K562 (cell line): ENCODE results near the gene SF3B4. TPM values are rescaled to one million over a fixed set of nuclear protein-coding genes. Genes with fewer than 3 reads are reported as not detected.

Experiments
- ATAC-seq: fragments of 200-7000 bp; cut with Tn5 transposase; 3 replicates; pipeline ENCODE4 v1.9.1; 2020; ENCODE audit warnings: moderate library complexity
- BruUV-seq: library from RNA; stranded (reverse); fragments of 400-500 nt; replicated peaks from 2 replicates; lab custom pipeline; 2021; lab: Mats Ljungman, UMichigan
- CTCF ChIA-PET: fragments of 300-600 bp; formaldehyde crosslinking; extraction: SDS; loops from one replicate; lab custom pipeline; 2021; ENCODE audit warnings: low intra/inter-chr PET ratio; lab: Yijun Ruan, JAX
- POLR2A ChIA-PET: fragments of 300-600, 350-650 bp; sonication (Branson Sonifier 250); formaldehyde crosslinking; extraction: SDS; loops from one replicate; lab custom pipeline; 2021; ENCODE audit warnings: antibody characterized with exemption, inconsistent platforms; lab: Yijun Ruan, JAX
- DNase-seq, 4 experiments: peaks; one replicate each; pipeline versions ENCODE4 v3.0.0 to v3.0.0-alpha.2; 2011 to 2018; ENCODE audit warnings: low spot score in 3 of 4, mixed read lengths in 3 of 4; ENCODE audit errors: extremely low read depth in 1 of 4
- FAIRE-seq: peaks from 2 replicates; lab custom pipeline; 2011; peaks lifted over from hg19 to GRCh38; lab: Jason Lieb, UNC
- H2AFZ ChIP-seq: 2 replicates; pipeline ENCODE4 v1.6.0; 2011; ENCODE audit warnings: low read depth, low read length, control low read depth, inconsistent platforms
- H3K27ac ChIP-seq: fragments of 200-600 bp; 3 replicates; pipeline ENCODE4 v1.8.0; 2011; ENCODE audit warnings: low read depth, mild to moderate bottlenecking, control low read depth, inconsistent platforms, low read length, moderate library complexity, mixed read lengths; ENCODE audit errors: extremely low read depth
- H3K27me3 ChIP-seq, 2 experiments: fragments of 300-600 bp in 1 of 2; 2 replicates in 1 of 2; 3 replicates in 1 of 2; pipeline versions ENCODE4 v1.6.0 to v1.8.0; 2011; ENCODE audit warnings: inconsistent platforms in 2 of 2, low read length in 2 of 2, mild to moderate bottlenecking in 1 of 2, mixed read lengths in 1 of 2, moderate library complexity in 1 of 2; ENCODE audit not compliant: control insufficient read depth in 2 of 2, insufficient read depth in 2 of 2
- H3K36me3 ChIP-seq: fragments of 300-600 bp; 3 replicates; pipeline ENCODE4 v1.8.0; 2011; ENCODE audit warnings: mild to moderate bottlenecking, low read length, inconsistent platforms; ENCODE audit not compliant: control insufficient read depth, insufficient read depth
- H3K4me1 ChIP-seq, 2 experiments: fragments of 200-600 bp in 1 of 2; replicated peaks in 1 of 2; 2 replicates in 1 of 2; 3 replicates in 1 of 2; pipeline versions ENCODE4 v1.5.1 to v1.8.0; 2011; ENCODE audit warnings: inconsistent platforms in 2 of 2, low read length in 2 of 2, mild to moderate bottlenecking in 1 of 2, mixed read lengths in 1 of 2, moderate library complexity in 1 of 2; ENCODE audit not compliant: control insufficient read depth in 2 of 2, insufficient read depth in 2 of 2
- H3K4me2 ChIP-seq: 2 replicates; pipeline ENCODE4 v1.6.1; 2011; ENCODE audit warnings: low read length, control low read depth, inconsistent platforms, mixed read lengths; ENCODE audit not compliant: insufficient read depth
- H3K4me3 ChIP-seq: fragments of 200-600 bp; sonication (generic), shearing (Covaris generic); 2 replicates; pipeline ENCODE4 v1.5.1; 2016; ENCODE audit warnings: control low read depth, inconsistent platforms
- H3K79me2 ChIP-seq: fragments of 200-600 bp; 3 replicates; pipeline ENCODE4 v1.8.0; 2011; ENCODE audit warnings: low read length, inconsistent platforms; ENCODE audit not compliant: control insufficient read depth, insufficient read depth
- H3K9ac ChIP-seq, 2 experiments: 2 replicates each; pipeline versions ENCODE4 v1.6.0 to v1.6.1; 2011; ENCODE audit warnings: low read depth in 2 of 2, low read length in 2 of 2, control low read depth in 1 of 2, inconsistent platforms in 1 of 2, mild to moderate bottlenecking in 1 of 2, mixed read lengths in 1 of 2; ENCODE audit not compliant: insufficient read depth in 1 of 2
- H3K9me1 ChIP-seq: one replicate; pipeline ENCODE4 v1.6.0; 2011; ENCODE audit warnings: inconsistent platforms, mild to moderate bottlenecking, low read length, moderate library complexity; ENCODE audit not compliant: control insufficient read depth, insufficient read depth
- H3K9me3 ChIP-seq: replicated peaks from 2 replicates; pipeline ENCODE4 v1.5.1; 2011; ENCODE audit warnings: low read depth, low read length, inconsistent platforms; ENCODE audit not compliant: control insufficient read depth, insufficient read depth
- H4K20me1 ChIP-seq: replicated peaks from 2 replicates; pipeline ENCODE4 v1.6.1; 2011; ENCODE audit warnings: low read length, inconsistent platforms, mixed read lengths; ENCODE audit not compliant: control insufficient read depth, insufficient read depth
- EP400 ChIP-seq: fragments of 450-650 bp; IDR thresholded peaks from 2 replicates; pipeline ENCODE4 v1.6.1; 2017; ENCODE audit warnings: antibody characterized with exemption, mild to moderate bottlenecking, moderate library complexity
- ETV1 ChIP-seq: fragments of 450-650 bp; conservative IDR thresholded peaks from 2 replicates; pipeline ENCODE4 v1.6.1; 2016; ENCODE audit warnings: missing genetic modification characterization, control low read depth, low read depth, missing compliant biosample characterization
- FIP1L1 ChIP-seq: fragments of 200-400 bp; formaldehyde crosslinking; IDR thresholded peaks from 2 replicates; pipeline ENCODE4 v1.6.1; 2018; ENCODE audit warnings: mild to moderate bottlenecking, low read depth, low read length; ENCODE audit not compliant: poor library complexity, severe bottlenecking
- GTF2A2 ChIP-seq: IDR thresholded peaks from 2 replicates; pipeline ENCODE4 v1.6.1; 2016; ENCODE audit warnings: mild to moderate bottlenecking, missing genetic modification characterization, missing compliant biosample characterization
- HDAC3 ChIP-seq: fragments of 450-650 bp; IDR thresholded peaks from 2 replicates; pipeline ENCODE4 v1.6.1; 2018; ENCODE audit warnings: borderline replicate concordance, mild to moderate bottlenecking, moderate library complexity; ENCODE audit not compliant: partially characterized antibody
- MCM5 ChIP-seq: fragments of 450-650 bp; IDR thresholded peaks from 2 replicates; pipeline ENCODE4 v1.6.1; 2016; ENCODE audit warnings: low read depth
- NBN ChIP-seq: fragments of 450-650 bp; IDR thresholded peaks from 2 replicates; pipeline ENCODE4 v1.6.1; 2016; ENCODE audit warnings: low read depth, mild to moderate bottlenecking
- NFXL1 ChIP-seq: fragments of 450-650 bp; formaldehyde crosslinking; IDR thresholded peaks from 2 replicates; pipeline ENCODE4 v1.4.0; 2021; ENCODE audit warnings: mild to moderate bottlenecking
- POU5F1 ChIP-seq: fragments of 150-350 bp; IDR thresholded peaks from 2 replicates; pipeline ENCODE4 v1.6.1; 2014; ENCODE audit warnings: borderline replicate concordance, low read length, low read depth, mild to moderate bottlenecking; ENCODE audit not compliant: partially characterized antibody
- RB1 ChIP-seq: fragments of 450-650 bp; IDR thresholded peaks from 2 replicates; pipeline ENCODE4 v1.6.1; 2017; ENCODE audit warnings: low read depth, mild to moderate bottlenecking
- RBM17 ChIP-seq: fragments of 200-400 bp; formaldehyde crosslinking; IDR thresholded peaks from 2 replicates; pipeline ENCODE4 v1.6.1; 2017; ENCODE audit warnings: low read depth, mild to moderate bottlenecking, low read length, borderline replicate concordance
- ZNF436 ChIP-seq: fragments of 250-450, 450-650 bp; sonication (Bioruptor Pico); formaldehyde crosslinking; IDR thresholded peaks from 2 replicates; pipeline ENCODE4 v1.7.0; 2020; ENCODE audit warnings: mild to moderate bottlenecking
- WGBS: fragments of 100-300 bp; shearing (Covaris generic); methylation state at CpG from one replicate; pipeline ENCODE4 v1.1.6; 2016; ENCODE audit warnings: low coverage, mixed read lengths; ENCODE audit not compliant: insufficient coverage; ENCODE audit errors: missing lambda C conversion rate; 5-methylcytosine and 5-hydroxymethylcytosine counted together
- in situ Hi-C: fragments of 300-500 bp; cut with MboI; formaldehyde crosslinking; loops from 4 replicates; pipeline ENCODE4 v1.15.0; 2018; ENCODE audit warnings: inconsistent platforms, mixed read lengths
- intact Hi-C: fragments of 100-400 bp; cut with micrococcal nuclease; formaldehyde crosslinking; loops from 2 replicates; pipeline ENCODE4 v1.14.2; 2022
- polyA plus RNA-seq, 8 experiments: library from polyadenylated mRNA; depleted of rRNA in 4 of 8; stranded (reverse) in 5 of 8; unstranded in 3 of 8; fragments of >200 nt; fragmentation: Nextera tagmentation in 2 of 8; fragmentation: Illumina TruSeq in 1 of 8; extraction: Ambion mirVana in 2 of 8; extraction: Trizol in 1 of 8; gene quantifications; 2 replicates each; pipeline versions ENCODE4 v1.2.1 to v1.2.3, GENCODE V29; 2011 to 2014; ENCODE audit warnings: inconsistent platforms in 1 of 8, missing spikeins in 1 of 8
- total RNA-seq, 7 experiments: library from RNA; depleted of rRNA in 6 of 7; stranded (reverse); fragments of >200 nt in 6 of 7; fragmentation: Illumina TruSeq in 2 of 7; extraction: Trizol in 2 of 7; gene quantifications; 2 replicates each; pipeline versions ENCODE4 v1.2.1 to v1.2.3, GENCODE V29; 2011 to 2021; ENCODE audit warnings: low replicate concordance in 1 of 7
- TF ChIP-seq, protein P1 (sequence below): fragments of 250-450 bp; sonication (Bioruptor Pico); IDR thresholded peaks from 2 replicates; pipeline ENCODE4 v1.4.0; 2020; ENCODE audit warnings: mild to moderate bottlenecking, moderate library complexity
- TF ChIP-seq, protein P2 (sequence below): fragments of 450-650 bp; IDR thresholded peaks from 2 replicates; pipeline ENCODE4 v1.6.1; 2017; ENCODE audit warnings: mild to moderate bottlenecking, moderate library complexity

The SF3B4 gene
- total and polyA plus RNA-seq, 9 of the 15 experiments (the other 6 are each of a cell fraction or from before 2014, with no cell fraction given) = 3.0 to 88.0 (median 26.1) TPM

DNA sequence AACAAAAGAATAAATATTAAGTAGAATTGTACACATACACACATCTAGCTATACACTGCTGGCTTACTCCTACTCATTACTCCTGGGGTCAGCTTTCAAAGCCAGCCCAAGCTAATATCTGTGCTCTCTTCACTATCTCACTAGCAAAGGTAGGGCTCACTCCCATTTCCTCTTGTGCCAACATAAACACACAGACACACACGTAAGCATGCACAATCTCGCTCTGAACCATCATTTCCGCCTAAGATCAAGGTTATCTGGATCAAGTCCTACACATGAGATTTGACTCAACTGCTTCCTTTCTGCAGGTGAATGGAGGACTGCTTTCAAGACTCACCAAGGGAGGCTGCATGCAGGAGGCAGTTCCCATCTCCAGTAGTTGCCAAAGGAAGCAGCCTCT is 37.8 kb upstream of the SF3B4 start:
- Histone ChIP-seq H3K27me3 (no peaks in the 10 kb centered on the region), H4K20me1 (no peaks in the 10 kb centered on the region), H3K79me2 (no peaks in the 10 kb centered on the region; the same call in 2 of the 3 replicates), H3K27ac (no peak overlapping the region), H3K4me1 (no peaks in the 10 kb centered on the region), H3K9me3 (no peaks in the 10 kb centered on the region), H3K4me3 (no peak overlapping the region), H3K9ac (no peak overlapping the region), H3K9me1 (no peaks in the 10 kb centered on the region), H2AFZ (no peak overlapping the region), H3K4me2 (no peak overlapping the region), H3K36me3 (peaks cover 79% of the 10 kb centered on the region)
- CTCF ChIA-PET = no interaction called here
- in situ Hi-C loops = loop anchor here (5.0 kb wide), 1 partner anchor 82 kb away; no protein-coding TSS in a partner anchor
- ATAC-seq = no peak
- WGBS = 93% methylated on average over 3 of the region's 3 CpGs
- intact Hi-C loops = no loop called here
- FAIRE-seq = no peak
- POLR2A ChIA-PET = no interaction called here
- no TSS peak for BruUV-seq
- TF ChIP-seq GTF2A2 = no peak
- TF ChIP-seq, protein P1, sequence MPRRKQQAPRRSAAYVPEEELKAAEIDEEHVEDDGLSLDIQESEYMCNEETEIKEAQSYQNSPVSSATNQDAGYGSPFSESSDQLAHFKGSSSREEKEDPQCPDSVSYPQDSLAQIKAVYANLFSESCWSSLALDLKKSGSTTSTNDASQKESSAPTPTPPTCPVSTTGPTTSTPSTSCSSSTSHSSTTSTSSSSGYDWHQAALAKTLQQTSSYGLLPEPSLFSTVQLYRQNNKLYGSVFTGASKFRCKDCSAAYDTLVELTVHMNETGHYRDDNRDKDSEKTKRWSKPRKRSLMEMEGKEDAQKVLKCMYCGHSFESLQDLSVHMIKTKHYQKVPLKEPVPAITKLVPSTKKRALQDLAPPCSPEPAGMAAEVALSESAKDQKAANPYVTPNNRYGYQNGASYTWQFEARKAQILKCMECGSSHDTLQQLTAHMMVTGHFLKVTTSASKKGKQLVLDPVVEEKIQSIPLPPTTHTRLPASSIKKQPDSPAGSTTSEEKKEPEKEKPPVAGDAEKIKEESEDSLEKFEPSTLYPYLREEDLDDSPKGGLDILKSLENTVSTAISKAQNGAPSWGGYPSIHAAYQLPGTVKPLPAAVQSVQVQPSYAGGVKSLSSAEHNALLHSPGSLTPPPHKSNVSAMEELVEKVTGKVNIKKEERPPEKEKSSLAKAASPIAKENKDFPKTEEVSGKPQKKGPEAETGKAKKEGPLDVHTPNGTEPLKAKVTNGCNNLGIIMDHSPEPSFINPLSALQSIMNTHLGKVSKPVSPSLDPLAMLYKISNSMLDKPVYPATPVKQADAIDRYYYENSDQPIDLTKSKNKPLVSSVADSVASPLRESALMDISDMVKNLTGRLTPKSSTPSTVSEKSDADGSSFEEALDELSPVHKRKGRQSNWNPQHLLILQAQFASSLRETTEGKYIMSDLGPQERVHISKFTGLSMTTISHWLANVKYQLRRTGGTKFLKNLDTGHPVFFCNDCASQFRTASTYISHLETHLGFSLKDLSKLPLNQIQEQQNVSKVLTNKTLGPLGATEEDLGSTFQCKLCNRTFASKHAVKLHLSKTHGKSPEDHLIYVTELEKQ = no peak
- TF ChIP-seq RB1 = no peak
- TF ChIP-seq MCM5 = no peak
- no peak for TF ChIP-seq ETV1
- TF ChIP-seq, protein P2, sequence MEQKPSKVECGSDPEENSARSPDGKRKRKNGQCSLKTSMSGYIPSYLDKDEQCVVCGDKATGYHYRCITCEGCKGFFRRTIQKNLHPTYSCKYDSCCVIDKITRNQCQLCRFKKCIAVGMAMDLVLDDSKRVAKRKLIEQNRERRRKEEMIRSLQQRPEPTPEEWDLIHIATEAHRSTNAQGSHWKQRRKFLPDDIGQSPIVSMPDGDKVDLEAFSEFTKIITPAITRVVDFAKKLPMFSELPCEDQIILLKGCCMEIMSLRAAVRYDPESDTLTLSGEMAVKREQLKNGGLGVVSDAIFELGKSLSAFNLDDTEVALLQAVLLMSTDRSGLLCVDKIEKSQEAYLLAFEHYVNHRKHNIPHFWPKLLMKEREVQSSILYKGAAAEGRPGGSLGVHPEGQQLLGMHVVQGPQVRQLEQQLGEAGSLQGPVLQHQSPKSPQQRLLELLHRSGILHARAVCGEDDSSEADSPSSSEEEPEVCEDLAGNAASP = no peak
- no peak for TF ChIP-seq ZNF436 (CRISPR knock-in tag)
- no peak for TF ChIP-seq EP400
- TF ChIP-seq FIP1L1 = no peak
- TF ChIP-seq HDAC3 = no peak
- no peak for TF ChIP-seq NBN
- TF ChIP-seq NFXL1 (CRISPR knock-in tag) = no peak
- TF ChIP-seq RBM17 = no peak
- TF ChIP-seq POU5F1 = no peak
- DNase-seq = no peak
